G401 (cell line): ENCODE measurements around the gene DOCK3. TPM values are rescaled to one million over a fixed set of nuclear protein-coding genes. Genes with fewer than 3 reads are reported as not detected.
"Not testable (repeated sequence)": the region's sequence is repeated elsewhere in the genome, so short reads cannot be mapped to it uniquely, and the experiment has no call there.

ENCODE experiments used
- DNase-seq: peaks from one replicate; pipeline ENCODE4 v3.0.0-alpha.2; 2015; ENCODE audit warnings: low spot score
- in situ Hi-C: cut with HindIII; loops from 2 replicates; pipeline ENCODE4 v1.10.0; 2016; ENCODE audit warnings: low sequenced_read_pairs, mixed read lengths
- total RNA-seq: library from RNA; depleted of rRNA; stranded (reverse); fragments of >200 nt; shearing (Covaris generic); gene quantifications from 2 replicates; pipeline ENCODE4 v1.2.3, GENCODE V29; 2014

DOCK3 gene
- total RNA-seq, 1 experiment from 2014 or later = 1.7 TPM

- DNase-seq = no peak
Observed at GRCh38 chr3:50930371-50931208, 255.9 kb downstream of the DOCK3 start.

GRCh38 chr3:50932918-50933317 is 258.2 kb downstream of the DOCK3 start:
- DNase-seq, in situ Hi-C loops: not testable (repeated sequence)

More at GRCh38 chr3:50930371-50931208, 255.9 kb downstream of the DOCK3 start:
- in situ Hi-C loops = no loop called here

GRCh38 chr3:50936389-50936788 is 261.7 kb downstream of the DOCK3 start:
- in situ Hi-C loops = no loop called here
- DNase-seq = no peak

GRCh38 chr3:50947419-50947818 is 272.7 kb downstream of the DOCK3 start:
- DNase-seq = no peak
- in situ Hi-C loops = no loop called here

- in situ Hi-C loops = no loop called here
- no peak for DNase-seq
Observed at GRCh38 chr3:50950591-50950990, 275.9 kb downstream of the DOCK3 start.

GRCh38 chr3:50953825-50954414 is 279.2 kb downstream of the DOCK3 start:
- in situ Hi-C loops = no loop called here

GRCh38 chr3:50961386-50961785 is 286.7 kb downstream of the DOCK3 start:
- no peak for DNase-seq
- in situ Hi-C loops = no loop called here

More at GRCh38 chr3:50953825-50954414, 279.2 kb downstream of the DOCK3 start:
- DNase-seq = no peak

GRCh38 chr3:50971487-50971924 is 296.8 kb downstream of the DOCK3 start:
- in situ Hi-C loops = no loop called here
- no peak for DNase-seq

GRCh38 chr3:50972029-50972428 is 297.3 kb downstream of the DOCK3 start:
- DNase-seq = no peak
- in situ Hi-C loops = no loop called here

GRCh38 chr3:50978586-50978985 is 303.9 kb downstream of the DOCK3 start:
- not testable (repeated sequence) for DNase-seq

GRCh38 chr3:50978991-50979667 is 304.4 kb downstream of the DOCK3 start:
- no peak for DNase-seq
- in situ Hi-C loops = no loop called here

More at GRCh38 chr3:50978586-50978985, 303.9 kb downstream of the DOCK3 start:
- in situ Hi-C loops = not testable (repeated sequence)

- in situ Hi-C loops = no loop called here
- DNase-seq = no peak
Observed at GRCh38 chr3:50982540-50983325, 308.0 kb downstream of the DOCK3 start.

- in situ Hi-C loops = no loop called here
- DNase-seq = no peak
Observed at GRCh38 chr3:50983887-50984286, 309.2 kb downstream of the DOCK3 start.

GRCh38 chr3:50985893-50986292 is 311.2 kb downstream of the DOCK3 start:
- no peak for DNase-seq
- in situ Hi-C loops = no loop called here

- no peak for DNase-seq
- in situ Hi-C loops = no loop called here
Observed at GRCh38 chr3:50986726-50987125, 312.0 kb downstream of the DOCK3 start.

- in situ Hi-C loops = no loop called here
- DNase-seq = no peak
Observed at GRCh38 chr3:50994537-50994936, 319.8 kb downstream of the DOCK3 start.

- in situ Hi-C loops = no loop called here
- DNase-seq = no peak
Observed at GRCh38 chr3:50995085-50995824, 320.5 kb downstream of the DOCK3 start.

GRCh38 chr3:51002495-51002894 is 327.8 kb downstream of the DOCK3 start:
- DNase-seq = no peak

GRCh38 chr3:51004235-51004634 is 329.5 kb downstream of the DOCK3 start:
- in situ Hi-C loops = no loop called here
- DNase-seq = no peak

More at GRCh38 chr3:51002495-51002894, 327.8 kb downstream of the DOCK3 start:
- in situ Hi-C loops = no loop called here
